ENCODE results near the gene BTAF1. TPM values are rescaled to one million over a fixed set of nuclear protein-coding genes. Genes with fewer than 3 reads are reported as not detected.

Gene BTAF1
- 100 to 1,000 TPM in 1 of 4 donors, 10 to 100 TPM in 3; 46.6 to 215 (median 61.0) TPM for total RNA-seq

DNA sequence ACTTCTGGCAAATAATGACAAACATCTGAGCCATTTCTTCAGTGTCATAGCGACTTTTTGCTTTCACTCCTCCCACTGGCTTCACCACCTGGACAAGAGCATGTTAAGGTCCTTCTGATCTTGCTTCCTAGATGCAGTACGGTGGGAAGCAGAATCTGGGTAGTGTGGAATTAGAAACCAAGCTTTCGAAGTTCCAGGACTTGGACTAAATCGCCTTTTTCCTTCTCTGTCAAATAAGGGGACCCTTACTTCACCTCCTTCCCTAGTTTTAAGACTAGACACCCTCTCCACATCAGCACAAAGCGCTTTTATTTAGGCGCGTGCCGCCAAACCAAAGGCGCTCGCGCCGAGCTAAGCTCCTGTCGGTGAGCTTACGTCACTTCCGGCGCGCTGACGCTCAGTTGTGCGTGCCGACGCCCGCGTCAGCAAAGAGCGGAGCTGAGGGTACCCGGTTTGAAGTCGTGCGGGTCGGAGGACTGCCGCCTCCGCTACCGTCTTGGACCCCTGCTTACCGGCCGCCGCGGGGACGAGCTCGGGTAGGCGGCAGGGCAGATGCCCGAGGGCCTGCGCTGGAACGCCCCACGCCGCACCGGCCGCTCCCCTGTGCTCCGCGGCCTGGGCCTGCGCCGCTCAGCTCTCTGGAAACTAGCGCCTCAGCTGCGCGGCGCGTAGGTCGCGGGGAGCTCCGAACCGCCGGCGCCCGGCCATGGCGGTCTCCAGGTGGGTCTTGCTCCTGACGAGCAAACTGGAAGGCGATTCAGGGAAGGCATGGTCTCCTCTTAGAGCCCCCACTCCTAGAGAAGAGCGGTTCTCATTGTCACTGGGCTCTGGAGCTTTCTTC, at the start of gene BTAF1:
BTAF1 (plus strand) TSS at position 400 of the 841 bp plus-strand sequence; CDS start at position 707, 307 bp downstream.
- H3K27me3 ChIP-seq: peaks cover 5% of the 10 kb centered on the region
- H3K9me3 ChIP-seq: no peaks in the 10 kb centered on the region
- peak; percentile 93 for DNase-seq (ENCODE audit: low spot score in 2 of 2)
- under 1% methylated on average over 34 of the region's 65 CpGs for WGBS
- H3K4me1 ChIP-seq: peaks cover 33% of the 10 kb centered on the region
- TF ChIP-seq POLR2A (IDR thresholded peaks at IDR 0.05) (peak; percentile 33 to 89), EP300 (IDR thresholded peaks at IDR 0.05) (peak; percentile 27), POLR2AphosphoS5 (IDR thresholded peaks at IDR 0.05) (peak; percentile 71 to 88 (median 87))
- TF ChIP-seq, protein P1, sequence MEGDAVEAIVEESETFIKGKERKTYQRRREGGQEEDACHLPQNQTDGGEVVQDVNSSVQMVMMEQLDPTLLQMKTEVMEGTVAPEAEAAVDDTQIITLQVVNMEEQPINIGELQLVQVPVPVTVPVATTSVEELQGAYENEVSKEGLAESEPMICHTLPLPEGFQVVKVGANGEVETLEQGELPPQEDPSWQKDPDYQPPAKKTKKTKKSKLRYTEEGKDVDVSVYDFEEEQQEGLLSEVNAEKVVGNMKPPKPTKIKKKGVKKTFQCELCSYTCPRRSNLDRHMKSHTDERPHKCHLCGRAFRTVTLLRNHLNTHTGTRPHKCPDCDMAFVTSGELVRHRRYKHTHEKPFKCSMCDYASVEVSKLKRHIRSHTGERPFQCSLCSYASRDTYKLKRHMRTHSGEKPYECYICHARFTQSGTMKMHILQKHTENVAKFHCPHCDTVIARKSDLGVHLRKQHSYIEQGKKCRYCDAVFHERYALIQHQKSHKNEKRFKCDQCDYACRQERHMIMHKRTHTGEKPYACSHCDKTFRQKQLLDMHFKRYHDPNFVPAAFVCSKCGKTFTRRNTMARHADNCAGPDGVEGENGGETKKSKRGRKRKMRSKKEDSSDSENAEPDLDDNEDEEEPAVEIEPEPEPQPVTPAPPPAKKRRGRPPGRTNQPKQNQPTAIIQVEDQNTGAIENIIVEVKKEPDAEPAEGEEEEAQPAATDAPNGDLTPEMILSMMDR (IDR thresholded peaks at IDR 0.05): no peak
- peak within 1 kb of the TSS; percentile 97 for H3K27ac ChIP-seq
- H3K36me3 ChIP-seq: no peaks in the 10 kb centered on the region
- H3K4me3 ChIP-seq: peak within 1 kb of the TSS; percentile 85

DNA sequence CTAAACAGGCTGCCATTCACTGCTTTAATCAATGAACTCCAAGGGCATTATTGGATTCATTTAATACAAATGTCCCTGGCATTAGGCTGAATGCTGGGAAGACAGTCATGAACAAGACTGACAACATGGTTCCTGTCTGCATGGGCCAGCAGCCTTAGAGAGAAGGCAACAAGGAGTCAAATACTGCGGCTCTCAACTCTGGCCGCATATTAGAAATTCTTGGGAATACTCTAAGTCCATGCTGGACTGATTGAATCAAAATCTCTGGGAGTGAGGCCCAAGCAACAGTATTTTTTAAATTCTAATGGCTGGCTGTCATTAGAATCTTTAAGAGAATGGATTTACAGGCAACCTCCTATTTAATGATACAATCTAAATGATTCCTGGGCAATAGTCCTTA, 48.4 kb upstream of the BTAF1 start:
- Histone ChIP-seq H3K27me3 (no peaks in the 10 kb centered on the region), H3K9me3 (no peaks in the 10 kb centered on the region), H3K36me3 (no peaks in the 10 kb centered on the region), H3K4me3 (no peak overlapping the region), H3K27ac (no peak overlapping the region), H3K4me1 (peaks cover 4% of the 10 kb centered on the region)
- TF ChIP-seq, protein P1 (IDR thresholded peaks at IDR 0.05): no peak
- TF ChIP-seq POLR2AphosphoS5 (IDR thresholded peaks at IDR 0.05): no peak
- 97% methylated on average over 2 of the region's 2 CpGs for WGBS
- no peak for DNase-seq (ENCODE audit: low spot score in 2 of 2)

DNA sequence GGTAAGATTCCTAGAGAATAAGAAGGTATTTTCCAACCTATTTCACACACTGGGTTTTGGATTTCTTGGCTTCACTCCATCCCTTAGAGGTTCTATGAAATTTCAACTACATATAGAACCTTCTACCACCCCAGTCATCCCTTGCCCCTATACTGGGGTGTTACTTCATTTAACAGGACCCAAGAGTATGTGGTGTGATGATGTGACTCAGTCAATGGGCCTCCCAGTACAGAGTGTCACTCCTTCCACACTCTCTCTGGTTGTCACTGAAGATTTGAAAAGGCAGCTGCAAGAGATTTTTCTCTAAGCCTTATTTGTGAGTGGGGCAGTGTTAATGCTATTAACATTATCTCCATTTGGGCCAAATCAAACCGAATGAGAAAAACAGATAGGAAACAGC, 47.8 kb upstream of the BTAF1 start:
- no peak for TF ChIP-seq POLR2A (IDR thresholded peaks at IDR 0.05)
- no peak for TF ChIP-seq EP300 (IDR thresholded peaks at IDR 0.05)
- TF ChIP-seq POLR2AphosphoS5 (IDR thresholded peaks at IDR 0.05): no peak
- TF ChIP-seq, protein P1 (IDR thresholded peaks at IDR 0.05): no peak
- H3K27ac ChIP-seq: no peak overlapping the region
- 88% methylated on average over 1 of the region's 1 CpG for WGBS

DNA sequence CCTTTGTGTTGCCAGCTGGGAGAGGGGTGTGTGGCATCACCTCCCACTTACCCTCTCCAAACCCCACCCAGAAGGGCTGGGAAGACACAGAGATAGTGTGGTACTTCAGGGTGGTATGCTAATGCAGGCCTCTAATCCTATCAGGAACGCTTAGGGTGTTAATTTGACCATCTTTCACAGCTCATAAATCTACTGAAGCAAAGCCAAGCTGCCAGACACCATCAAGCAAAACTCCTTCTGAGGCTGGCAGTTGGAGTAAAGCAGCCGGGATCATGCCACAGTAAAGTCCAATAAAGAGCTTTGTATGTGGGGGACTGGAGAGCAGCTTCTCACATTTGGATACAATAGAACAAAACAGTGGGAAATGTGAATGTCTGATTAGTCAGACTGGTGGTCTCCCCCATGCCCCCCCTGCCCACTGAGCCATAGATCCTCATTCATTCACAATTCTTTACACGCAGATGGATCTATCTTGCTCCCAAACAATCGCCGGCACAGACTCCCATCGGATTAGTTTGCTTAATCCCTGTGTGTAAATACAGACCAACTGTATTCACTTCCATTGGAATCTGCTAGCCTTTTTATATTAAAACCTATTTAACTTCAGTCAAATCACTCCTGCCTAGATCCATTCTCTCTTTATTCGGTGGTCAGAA, 43.9 kb upstream of the BTAF1 start:
- WGBS: 29% methylated on average over 7 of the region's 7 CpGs
- TF ChIP-seq EP300 (IDR thresholded peaks at IDR 0.05): no peak
- no peak for TF ChIP-seq POLR2A (IDR thresholded peaks at IDR 0.05)
- TF ChIP-seq POLR2AphosphoS5 (IDR thresholded peaks at IDR 0.05): no peak
- TF ChIP-seq, protein P1 (IDR thresholded peaks at IDR 0.05): no peak
- no peak overlapping the region for H3K27ac ChIP-seq
- no peaks in the 10 kb centered on the region for H3K9me3 ChIP-seq
- H3K4me1 ChIP-seq: peaks cover 24% of the 10 kb centered on the region
- H3K27me3 ChIP-seq: no peaks in the 10 kb centered on the region
- no peak overlapping the region for H3K4me3 ChIP-seq
- no peak for DNase-seq (ENCODE audit: low spot score in 2 of 2)
- H3K36me3 ChIP-seq: no peaks in the 10 kb centered on the region

More for the DNA sequence above, 47.8 kb upstream of the BTAF1 start:
- Histone ChIP-seq H3K4me3 (no peak overlapping the region), H3K9me3 (no peaks in the 10 kb centered on the region), H3K27me3 (no peaks in the 10 kb centered on the region), H3K4me1 (peaks cover 9% of the 10 kb centered on the region), H3K36me3 (no peaks in the 10 kb centered on the region)
- no peak for DNase-seq (ENCODE audit: low spot score in 2 of 2)

DNA sequence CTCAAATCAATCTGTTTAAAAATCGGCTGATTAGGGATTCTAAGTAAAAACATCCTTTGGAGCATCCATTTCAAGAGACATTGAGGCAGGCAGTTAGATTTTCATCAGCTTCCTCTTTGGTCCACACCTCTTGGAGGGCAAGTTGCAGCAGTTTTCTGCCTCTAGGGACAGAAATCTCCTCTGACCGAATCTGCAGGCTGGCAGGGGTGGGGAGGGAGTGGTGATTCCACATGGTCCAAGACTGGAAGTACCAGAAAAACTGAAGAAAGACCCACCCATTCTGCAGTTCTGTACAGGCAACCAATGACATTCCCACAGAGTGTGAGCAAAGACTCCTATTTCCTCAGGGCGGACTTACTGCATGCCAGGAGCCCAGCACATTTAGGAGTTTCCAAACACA, 43.3 kb upstream of the BTAF1 start:
- Histone ChIP-seq H3K27ac (no peak overlapping the region), H3K9me3 (no peaks in the 10 kb centered on the region), H3K27me3 (no peaks in the 10 kb centered on the region), H3K4me3 (no peak overlapping the region), H3K4me1 (peaks cover 24% of the 10 kb centered on the region), H3K36me3 (no peaks in the 10 kb centered on the region)
- TF ChIP-seq EP300 (IDR thresholded peaks at IDR 0.05): no peak
- no peak for TF ChIP-seq POLR2A (IDR thresholded peaks at IDR 0.05)
- no peak for TF ChIP-seq POLR2AphosphoS5 (IDR thresholded peaks at IDR 0.05)
- TF ChIP-seq, protein P1 (IDR thresholded peaks at IDR 0.05): no peak
- WGBS: 10% methylated on average over 3 of the region's 3 CpGs
- no peak for DNase-seq (ENCODE audit: low spot score in 2 of 2)
